Activated naive CD4-positive, alpha-beta T cell treated with anti-CD3 and anti-CD28 coated beads, Interleukin-2, amount 50 U/mL, for 24 hours (primary cell): ENCODE measurements around the gene KTI12.
"Not testable (repeated sequence)": the region's sequence is repeated elsewhere in the genome, so short reads cannot be mapped to it uniquely, and the experiment has no call there.

Experiments
- H3K27ac Mint-ChIP-seq: one replicate; pipeline ENCODE4 v1.8.0; 2021; ENCODE audit warnings: mild to moderate bottlenecking, mixed read lengths
- H3K27me3 Mint-ChIP-seq: one replicate; pipeline ENCODE4 v1.8.0; 2021; ENCODE audit warnings: mixed read lengths
- H3K36me3 Mint-ChIP-seq: one replicate; pipeline ENCODE4 v1.8.0; 2021; ENCODE audit warnings: mixed read lengths
- H3K4me1 Mint-ChIP-seq: one replicate; pipeline ENCODE4 v1.8.0; 2021; ENCODE audit warnings: mixed read lengths
- H3K4me3 Mint-ChIP-seq: one replicate; pipeline ENCODE4 v1.8.0; 2021; ENCODE audit warnings: mild to moderate bottlenecking, mixed read lengths
- H3K9me3 Mint-ChIP-seq: one replicate; pipeline ENCODE4 v1.8.0; 2021; ENCODE audit warnings: mixed read lengths

KTI12 gene

GRCh38 chr1:52007215-52008002, 26.2 kb downstream of the KTI12 start:
- Mint-ChIP-seq H3K4me1 (no peaks in the 10 kb centered on the region), H3K27ac (no peak overlapping the region), H3K36me3 (no peaks in the 10 kb centered on the region)

GRCh38 chr1:52006081-52006553, 27.5 kb downstream of the KTI12 start:
- peaks cover 10% of the 10 kb centered on the region for H3K27me3 Mint-ChIP-seq
- not testable (repeated sequence) for H3K9me3 Mint-ChIP-seq, H3K36me3 Mint-ChIP-seq, H3K4me1 Mint-ChIP-seq, H3K4me3 Mint-ChIP-seq, H3K27ac Mint-ChIP-seq

More at GRCh38 chr1:52007215-52008002, 26.2 kb downstream of the KTI12 start:
- H3K27me3 Mint-ChIP-seq = peaks cover 10% of the 10 kb centered on the region
- no peaks in the 10 kb centered on the region for H3K9me3 Mint-ChIP-seq
- no peak overlapping the region for H3K4me3 Mint-ChIP-seq

DNA sequence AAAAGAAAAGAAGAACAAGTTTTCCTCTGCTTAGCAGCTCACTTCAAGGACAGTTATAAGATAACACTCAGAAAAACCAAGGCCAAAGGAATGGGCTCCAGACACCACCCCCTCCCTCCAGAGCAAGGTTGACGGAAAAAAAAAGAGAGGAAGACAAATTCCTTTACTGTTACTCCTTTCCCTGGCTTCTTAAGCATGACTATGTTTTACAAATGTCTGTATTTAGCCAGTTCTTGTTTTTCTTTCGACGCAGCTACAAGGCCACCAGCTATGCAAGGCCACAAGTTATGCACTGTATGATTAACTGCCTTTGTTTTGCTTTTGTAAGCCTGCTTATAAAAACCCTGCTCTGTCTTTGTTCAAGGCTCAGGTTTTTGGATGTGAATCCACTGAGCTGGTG, 28.1 kb downstream of the KTI12 start:
- not testable (repeated sequence) for H3K4me1 Mint-ChIP-seq, H3K9me3 Mint-ChIP-seq, H3K36me3 Mint-ChIP-seq, H3K4me3 Mint-ChIP-seq, H3K27ac Mint-ChIP-seq
- H3K27me3 Mint-ChIP-seq = peaks cover 10% of the 10 kb centered on the region

DNA sequence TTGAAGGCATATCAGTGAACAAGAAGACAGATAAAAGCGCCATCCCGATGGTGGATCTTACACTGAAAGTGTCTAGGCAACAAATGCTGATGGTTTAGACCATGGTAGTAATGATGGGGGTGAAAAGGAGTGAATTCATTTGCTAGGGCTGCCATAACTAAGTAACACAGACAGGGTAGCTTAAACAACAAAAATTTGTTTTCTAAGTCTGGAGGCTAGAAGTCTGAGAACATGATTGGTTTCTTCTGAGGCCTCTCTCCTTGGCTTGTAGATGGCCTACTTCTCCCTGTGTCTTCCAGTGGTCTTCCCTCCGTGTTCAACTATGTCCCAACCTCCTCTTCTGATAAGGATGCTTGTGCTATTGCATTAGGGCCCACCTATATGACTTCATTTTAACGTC, 29.7 kb downstream of the KTI12 start:
- H3K9me3 Mint-ChIP-seq = no peaks in the 10 kb centered on the region
- no peak overlapping the region for H3K4me3 Mint-ChIP-seq
- H3K27ac Mint-ChIP-seq = no peak overlapping the region
- no peaks in the 10 kb centered on the region for H3K4me1 Mint-ChIP-seq
- no peaks in the 10 kb centered on the region for H3K36me3 Mint-ChIP-seq
- H3K27me3 Mint-ChIP-seq = peaks cover 10% of the 10 kb centered on the region

DNA sequence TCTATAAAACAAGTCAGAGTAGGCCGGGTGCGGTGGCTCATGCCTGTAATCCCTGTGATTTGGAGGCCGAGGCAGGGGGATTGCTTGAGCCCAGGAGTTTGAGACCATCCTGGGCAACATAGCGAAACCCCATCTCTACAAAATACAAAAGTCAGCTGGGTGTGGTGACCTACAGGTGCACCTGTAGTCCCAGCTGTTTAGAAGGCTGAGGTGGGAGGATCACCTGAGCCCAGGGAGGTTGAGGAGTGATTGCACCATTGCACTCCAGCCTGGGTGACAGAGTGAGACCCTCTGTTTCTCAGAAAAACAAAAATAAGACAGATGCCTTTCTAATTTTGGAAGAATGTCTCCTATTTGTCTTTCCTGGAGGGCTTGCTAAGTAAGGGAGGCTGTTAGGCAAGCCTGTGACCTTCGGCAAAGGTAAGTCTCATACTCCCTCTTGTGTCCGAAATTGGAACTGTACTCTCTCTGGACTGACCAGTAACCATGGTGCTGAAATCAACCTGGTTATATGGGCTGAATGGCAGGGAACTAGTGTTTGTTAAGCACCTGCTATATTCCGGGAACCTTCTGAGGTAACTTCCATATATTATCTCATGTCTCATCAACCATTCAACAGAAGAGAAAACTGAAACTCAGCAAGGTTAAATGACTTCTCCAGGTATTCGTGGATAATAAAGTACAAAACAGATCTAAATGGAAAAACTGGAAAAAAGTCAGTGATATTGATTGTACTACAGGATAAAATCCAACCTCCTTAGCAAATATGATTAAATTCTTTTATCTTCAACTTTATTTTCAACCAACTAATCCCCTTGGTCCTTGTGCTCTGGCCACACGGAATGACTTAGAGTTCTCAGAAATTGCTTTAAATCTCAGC, 31.3 kb downstream of the KTI12 start:
- Mint-ChIP-seq H3K27me3 (peaks cover 9% of the 10 kb centered on the region), H3K4me3 (no peak overlapping the region), H3K36me3 (no peaks in the 10 kb centered on the region), H3K4me1 (no peaks in the 10 kb centered on the region), H3K9me3 (no peaks in the 10 kb centered on the region), H3K27ac (no peak overlapping the region)

DNA sequence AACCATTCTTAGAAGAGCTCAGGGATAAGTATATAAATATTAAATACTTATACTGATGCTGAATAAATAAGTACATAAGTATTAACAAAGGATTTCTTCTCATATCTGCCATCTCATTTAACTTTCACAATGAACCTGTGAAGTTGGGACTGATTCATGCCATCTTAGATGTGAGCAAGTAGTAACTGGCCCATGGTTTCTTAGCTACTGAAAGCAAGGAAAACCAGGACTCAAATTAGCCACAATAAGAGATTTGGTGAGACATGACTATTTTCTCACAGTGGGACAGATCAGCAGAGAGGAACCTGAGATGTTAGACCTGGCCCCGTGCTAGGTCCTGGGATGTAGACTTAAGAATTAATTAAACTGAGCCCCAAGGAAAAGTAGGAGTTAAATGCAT, 34.9 kb downstream of the KTI12 start:
- Mint-ChIP-seq H3K36me3 (no peaks in the 10 kb centered on the region), H3K9me3 (no peaks in the 10 kb centered on the region), H3K4me3 (no peak overlapping the region), H3K4me1 (no peaks in the 10 kb centered on the region), H3K27me3 (peaks cover 4% of the 10 kb centered on the region), H3K27ac (no peak overlapping the region)

DNA sequence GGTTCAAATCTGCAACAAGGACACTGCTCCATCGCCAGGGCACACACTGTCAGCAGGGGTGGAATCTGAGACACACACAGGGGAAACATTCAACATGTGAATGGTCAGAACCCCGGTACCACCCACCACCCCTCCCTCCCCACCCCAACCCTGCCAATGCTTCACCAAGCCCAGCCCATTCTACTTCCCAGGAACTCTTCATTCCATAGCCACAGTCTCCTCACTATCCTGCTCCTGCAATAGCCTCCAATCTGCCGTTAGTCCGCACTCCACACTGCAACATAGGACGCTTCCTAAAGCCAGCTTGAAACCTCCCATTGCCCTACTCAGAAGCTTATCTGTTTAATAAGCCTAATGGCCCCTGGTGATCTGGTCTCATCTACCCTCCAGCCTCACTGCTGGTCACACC, 35.6 kb downstream of the KTI12 start:
- no peaks in the 10 kb centered on the region for H3K4me1 Mint-ChIP-seq
- H3K27ac Mint-ChIP-seq = no peak overlapping the region
- H3K27me3 Mint-ChIP-seq = peaks cover 7% of the 10 kb centered on the region
- H3K36me3 Mint-ChIP-seq = no peaks in the 10 kb centered on the region
- H3K4me3 Mint-ChIP-seq = no peak overlapping the region
- H3K9me3 Mint-ChIP-seq = no peaks in the 10 kb centered on the region

GRCh38 chr1:51990478-51990965, 43.1 kb downstream of the KTI12 start, which contains the start of gene RAB3B:
Gene RAB3B, minus strand, starts transcription at chr1:51990700. Its CDS starts 13,583 bp downstream, at chr1:51977117.
- H3K27me3 Mint-ChIP-seq = peaks cover 23% of the 10 kb centered on the region
- H3K4me3 Mint-ChIP-seq = peak within 1 kb of the TSS; percentile 84

GRCh38 chr1:51989582-51990477, 43.8 kb downstream of the KTI12 start:
- Mint-ChIP-seq H3K9me3 (no peaks in the 10 kb centered on the region), H3K27me3 (peaks cover 23% of the 10 kb centered on the region), H3K27ac (no peak overlapping the region), H3K4me1 (peaks cover 27% of the 10 kb centered on the region), H3K4me3 (peak overlapping the region; percentile 62), H3K36me3 (no peaks in the 10 kb centered on the region)

More at GRCh38 chr1:51990478-51990965, 43.1 kb downstream of the KTI12 start, which contains the start of gene RAB3B:
- no peaks in the 10 kb centered on the region for H3K36me3 Mint-ChIP-seq
- H3K9me3 Mint-ChIP-seq = no peaks in the 10 kb centered on the region
- H3K27ac Mint-ChIP-seq = peak within 1 kb of the TSS; percentile 0
- H3K4me1 Mint-ChIP-seq = peaks cover 27% of the 10 kb centered on the region

DNA sequence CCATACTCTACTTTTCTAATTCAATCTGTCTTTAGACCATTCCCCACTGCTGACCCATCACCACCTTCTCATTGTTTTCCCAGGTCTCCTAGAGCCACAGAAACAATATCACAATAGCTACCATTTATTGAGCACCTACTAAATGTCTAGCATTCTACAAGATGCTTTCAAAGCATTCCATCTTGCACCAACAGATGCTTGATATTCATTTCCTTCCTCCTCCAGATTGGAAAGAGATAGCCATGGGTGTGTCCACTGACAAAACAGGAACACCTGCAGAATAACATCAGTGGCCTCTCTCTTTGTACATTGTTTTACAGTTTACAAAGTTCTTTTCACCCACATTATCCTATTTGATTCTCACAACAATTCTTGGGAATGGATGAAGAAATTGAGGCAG, 45.4 kb downstream of the KTI12 start:
- no peak overlapping the region for H3K27ac Mint-ChIP-seq
- H3K27me3 Mint-ChIP-seq = peaks cover 19% of the 10 kb centered on the region
- H3K4me3 Mint-ChIP-seq = peak overlapping the region; percentile 40
- no peaks in the 10 kb centered on the region for H3K9me3 Mint-ChIP-seq
- peaks cover 27% of the 10 kb centered on the region for H3K4me1 Mint-ChIP-seq
- no peaks in the 10 kb centered on the region for H3K36me3 Mint-ChIP-seq

DNA sequence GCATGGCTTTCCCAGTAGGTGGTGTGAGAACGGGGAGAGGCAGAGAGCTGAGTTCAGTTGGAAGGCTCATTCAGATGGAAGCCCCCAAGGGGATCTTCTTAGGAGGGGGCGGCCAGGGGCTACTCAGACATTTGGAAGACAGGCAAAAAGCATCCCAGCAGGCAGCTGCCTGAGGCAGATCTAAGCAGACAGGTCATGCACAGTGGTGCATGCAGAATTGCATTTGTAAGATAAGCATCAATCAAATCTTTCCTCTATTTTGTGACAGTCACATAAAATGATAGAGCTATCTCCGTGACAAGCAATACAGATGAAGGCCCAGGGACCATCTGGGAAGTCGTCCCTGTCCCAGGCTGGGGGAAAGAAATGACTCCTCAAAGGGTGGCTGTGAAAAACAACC, 46.9 kb downstream of the KTI12 start:
- Mint-ChIP-seq H3K9me3 (no peaks in the 10 kb centered on the region), H3K4me3 (no peak overlapping the region), H3K4me1 (peaks cover 21% of the 10 kb centered on the region), H3K27ac (no peak overlapping the region), H3K27me3 (peaks cover 6% of the 10 kb centered on the region), H3K36me3 (no peaks in the 10 kb centered on the region)

- Mint-ChIP-seq H3K4me3 (no peak overlapping the region), H3K27me3 (no peaks in the 10 kb centered on the region), H3K4me1 (no peaks in the 10 kb centered on the region), H3K9me3 (no peaks in the 10 kb centered on the region), H3K27ac (no peak overlapping the region), H3K36me3 (no peaks in the 10 kb centered on the region)
Observed at GRCh38 chr1:51982161-51982560, 51.4 kb downstream of the KTI12 start.
